ENCODE measurements around the gene ZC3H13.

DNA sequence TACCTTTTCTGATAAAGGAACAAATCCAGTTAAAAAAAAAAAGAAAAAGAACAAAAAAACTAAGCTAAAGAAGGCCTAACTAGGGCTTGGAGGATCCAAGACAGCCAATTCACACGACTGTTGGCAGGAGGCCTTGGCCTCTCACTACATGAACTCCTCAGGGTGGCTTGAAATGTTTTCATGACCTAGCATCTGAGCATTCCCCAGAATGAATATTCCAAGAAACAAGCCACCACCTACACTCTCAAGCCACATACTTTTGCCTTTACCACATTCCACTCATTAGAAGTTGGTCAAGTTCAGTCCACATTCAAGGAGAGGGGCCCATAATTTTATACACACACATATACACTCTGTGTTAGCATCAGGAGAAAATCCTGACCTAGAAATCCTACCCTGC lies 103.4 kb downstream of the ZC3H13 start:
- TF ChIP-seq, protein P1, sequence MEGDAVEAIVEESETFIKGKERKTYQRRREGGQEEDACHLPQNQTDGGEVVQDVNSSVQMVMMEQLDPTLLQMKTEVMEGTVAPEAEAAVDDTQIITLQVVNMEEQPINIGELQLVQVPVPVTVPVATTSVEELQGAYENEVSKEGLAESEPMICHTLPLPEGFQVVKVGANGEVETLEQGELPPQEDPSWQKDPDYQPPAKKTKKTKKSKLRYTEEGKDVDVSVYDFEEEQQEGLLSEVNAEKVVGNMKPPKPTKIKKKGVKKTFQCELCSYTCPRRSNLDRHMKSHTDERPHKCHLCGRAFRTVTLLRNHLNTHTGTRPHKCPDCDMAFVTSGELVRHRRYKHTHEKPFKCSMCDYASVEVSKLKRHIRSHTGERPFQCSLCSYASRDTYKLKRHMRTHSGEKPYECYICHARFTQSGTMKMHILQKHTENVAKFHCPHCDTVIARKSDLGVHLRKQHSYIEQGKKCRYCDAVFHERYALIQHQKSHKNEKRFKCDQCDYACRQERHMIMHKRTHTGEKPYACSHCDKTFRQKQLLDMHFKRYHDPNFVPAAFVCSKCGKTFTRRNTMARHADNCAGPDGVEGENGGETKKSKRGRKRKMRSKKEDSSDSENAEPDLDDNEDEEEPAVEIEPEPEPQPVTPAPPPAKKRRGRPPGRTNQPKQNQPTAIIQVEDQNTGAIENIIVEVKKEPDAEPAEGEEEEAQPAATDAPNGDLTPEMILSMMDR (IDR thresholded peaks at IDR 0.05), result no peak
- no peak for TF ChIP-seq POLR2A (IDR thresholded peaks at IDR 0.05)

All from thyroid gland (tissue), 4 donors.